Measurements from ENCODE around the gene MIXL1. TPM values are rescaled to one million over a fixed set of nuclear protein-coding genes. Genes with fewer than 3 reads are reported as not detected.

The MIXL1 gene
- not detected for total RNA-seq

DNA sequence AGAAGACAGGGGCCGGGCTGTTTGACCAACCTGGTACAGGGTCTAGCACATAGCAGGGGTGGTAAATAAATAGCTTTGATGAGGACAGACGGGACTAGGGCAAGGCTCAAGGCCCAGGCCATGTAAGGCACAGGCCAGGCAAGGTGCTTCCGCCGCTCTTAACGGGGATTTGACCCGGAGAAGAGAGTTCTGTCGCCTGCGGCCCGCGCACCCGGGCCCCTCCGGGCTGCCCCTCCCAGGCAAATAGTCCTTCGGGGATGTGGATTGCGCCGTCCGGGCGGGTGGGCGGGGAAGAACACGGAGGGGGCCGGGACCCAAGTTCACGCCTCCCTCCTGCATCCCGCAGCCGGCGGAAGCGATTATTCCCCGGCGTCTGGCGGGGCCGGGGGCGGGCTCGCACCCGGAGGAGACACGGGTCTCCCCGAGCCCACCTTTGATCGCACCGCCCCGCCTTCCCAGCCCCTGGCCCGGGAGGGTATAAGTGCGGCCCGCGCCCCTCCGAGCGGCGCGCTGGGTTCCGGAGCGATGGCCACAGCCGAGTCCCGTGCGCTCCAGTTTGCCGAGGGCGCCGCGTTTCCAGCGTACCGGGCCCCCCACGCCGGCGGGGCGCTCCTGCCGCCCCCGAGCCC is at the start of gene MIXL1:
TSS of gene MIXL1 (plus strand) at position 508 of the 629 bp plus-strand sequence. CDS start at position 526, 18 bp downstream.
- CTCF ChIA-PET, result interaction anchor here (0.5 to 1.5 kb wide), 3 partner anchors 26 to 141 kb away, joined by 3 to 5 read pairs (median 4); no protein-coding TSS in a partner anchor
- intact Hi-C loops (cut with DNase I, micrococcal nuclease), result loop anchor here in 1 of 2 experiments (5.0 kb wide), 1 partner anchor 109 kb away; no protein-coding TSS in a partner anchor
- H3K36me3 Mint-ChIP-seq (ENCODE audit: low read depth), result no peaks in the 10 kb centered on the region
- H3K27me3 Mint-ChIP-seq, result peaks cover 19% of the 10 kb centered on the region
- H3K4me1 Mint-ChIP-seq, result peaks cover 8% of the 10 kb centered on the region
- ATAC-seq (peak; percentile 31), DNase-seq (peak; percentile 18)
- H3K27ac Mint-ChIP-seq, result no peak within 1 kb of the TSS
- H3K4me3 Mint-ChIP-seq, result peak within 1 kb of the TSS; percentile 67
- POLR2A ChIA-PET, result no interaction called here
- H3K9me3 Mint-ChIP-seq (ENCODE audit: low read depth), result no peaks in the 10 kb centered on the region

DNA sequence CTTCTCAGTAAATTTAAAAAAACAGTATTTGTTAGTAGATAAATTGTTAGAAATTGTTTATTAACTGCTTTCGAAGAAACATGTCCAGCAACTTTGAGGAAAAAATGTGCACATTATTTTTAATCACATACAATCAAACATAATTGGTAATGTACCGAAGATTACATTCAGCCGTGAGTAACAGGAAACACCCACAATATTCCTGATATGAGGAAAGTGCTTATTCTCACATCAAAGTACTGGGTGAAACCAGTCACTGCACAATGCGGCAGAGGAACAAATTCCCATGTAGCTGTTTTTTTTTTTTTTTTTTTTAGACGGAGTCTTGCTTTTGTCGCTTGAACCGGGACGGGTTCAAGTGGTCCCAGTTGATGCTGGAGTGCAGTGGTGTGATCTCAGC is 46.6 kb upstream of the MIXL1 start:
- peak; percentile 47 for ATAC-seq
- ChIA-PET CTCF (interaction anchor here (0.6 to 1.0 kb wide), 4 partner anchors 9 to 68 kb away, joined by 3 read pairs; no protein-coding TSS in a partner anchor), POLR2A (interaction anchor here (0.6 to 1.1 kb wide), 3 partner anchors 10 to 231 kb away, joined by 3 to 7 read pairs (median 3); partner anchors contain the start of gene PARP1)
- no peak overlapping the region for H3K4me3 Mint-ChIP-seq
- peaks cover 18% of the 10 kb centered on the region for H3K36me3 Mint-ChIP-seq (ENCODE audit: low read depth)
- intact Hi-C loops (cut with DNase I, micrococcal nuclease), result no loop called here
- no peak for DNase-seq
- no peaks in the 10 kb centered on the region for H3K9me3 Mint-ChIP-seq (ENCODE audit: low read depth)
- no peaks in the 10 kb centered on the region for H3K27me3 Mint-ChIP-seq
- peak overlapping the region; percentile 47 for H3K27ac Mint-ChIP-seq
- peaks cover 47% of the 10 kb centered on the region for H3K4me1 Mint-ChIP-seq

DNA sequence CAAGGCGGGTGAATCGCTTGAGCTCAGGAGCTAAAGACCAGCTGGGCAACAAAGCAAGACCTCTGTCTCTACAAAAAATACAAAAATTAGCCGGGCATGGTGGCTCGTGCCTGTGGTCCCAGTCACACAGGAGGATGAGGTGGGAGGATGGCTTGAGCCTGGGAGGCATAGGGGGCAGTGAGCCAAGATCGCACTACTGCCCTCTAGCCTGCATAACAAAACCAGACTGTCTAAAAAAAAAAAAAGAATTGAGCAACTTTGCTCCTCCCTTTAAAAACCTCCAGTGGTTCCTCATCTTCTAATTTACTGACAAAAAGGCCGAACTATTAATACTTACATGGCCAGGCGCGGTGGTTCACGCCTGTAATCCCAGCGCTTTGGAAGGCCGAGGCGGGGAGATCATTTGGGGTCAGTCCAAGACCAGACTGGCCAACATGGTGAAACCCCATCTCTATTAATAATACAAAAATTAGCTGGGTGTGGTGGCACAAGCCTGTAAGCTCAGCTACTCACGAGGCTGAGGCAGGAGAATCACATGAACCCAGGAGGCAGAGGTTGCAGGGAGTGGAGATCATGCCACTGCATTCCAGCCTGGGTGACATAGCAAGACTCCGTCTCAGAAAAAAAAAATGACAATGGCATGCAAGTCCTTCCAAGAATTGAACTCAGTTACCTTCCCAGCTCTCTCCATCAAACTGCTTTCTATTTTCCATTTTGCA is 41.3 kb upstream of the MIXL1 start:
- ATAC-seq (no peak), DNase-seq (no peak)
- Mint-ChIP-seq H3K4me3 (no peak overlapping the region), H3K27ac (no peak overlapping the region), H3K4me1 (peaks cover 59% of the 10 kb centered on the region), H3K36me3 (ENCODE audit: low read depth) (peaks cover 26% of the 10 kb centered on the region), H3K9me3 (ENCODE audit: low read depth) (no peaks in the 10 kb centered on the region), H3K27me3 (no peaks in the 10 kb centered on the region)
- CTCF ChIA-PET, result interaction anchor here (0.6 to 1.1 kb wide), 4 partner anchors 9 to 57 kb away, joined by 4 to 5 read pairs (median 4); no protein-coding TSS in a partner anchor
- POLR2A ChIA-PET, result interaction anchor here (0.6 kb wide), 1 partner anchor 99 kb away, joined by 7 read pairs; no protein-coding TSS in a partner anchor
- intact Hi-C loops (cut with DNase I, micrococcal nuclease), result loop anchor here in 1 of 2 experiments (10.0 kb wide), 1 partner anchor 563 kb away; no protein-coding TSS in a partner anchor

DNA sequence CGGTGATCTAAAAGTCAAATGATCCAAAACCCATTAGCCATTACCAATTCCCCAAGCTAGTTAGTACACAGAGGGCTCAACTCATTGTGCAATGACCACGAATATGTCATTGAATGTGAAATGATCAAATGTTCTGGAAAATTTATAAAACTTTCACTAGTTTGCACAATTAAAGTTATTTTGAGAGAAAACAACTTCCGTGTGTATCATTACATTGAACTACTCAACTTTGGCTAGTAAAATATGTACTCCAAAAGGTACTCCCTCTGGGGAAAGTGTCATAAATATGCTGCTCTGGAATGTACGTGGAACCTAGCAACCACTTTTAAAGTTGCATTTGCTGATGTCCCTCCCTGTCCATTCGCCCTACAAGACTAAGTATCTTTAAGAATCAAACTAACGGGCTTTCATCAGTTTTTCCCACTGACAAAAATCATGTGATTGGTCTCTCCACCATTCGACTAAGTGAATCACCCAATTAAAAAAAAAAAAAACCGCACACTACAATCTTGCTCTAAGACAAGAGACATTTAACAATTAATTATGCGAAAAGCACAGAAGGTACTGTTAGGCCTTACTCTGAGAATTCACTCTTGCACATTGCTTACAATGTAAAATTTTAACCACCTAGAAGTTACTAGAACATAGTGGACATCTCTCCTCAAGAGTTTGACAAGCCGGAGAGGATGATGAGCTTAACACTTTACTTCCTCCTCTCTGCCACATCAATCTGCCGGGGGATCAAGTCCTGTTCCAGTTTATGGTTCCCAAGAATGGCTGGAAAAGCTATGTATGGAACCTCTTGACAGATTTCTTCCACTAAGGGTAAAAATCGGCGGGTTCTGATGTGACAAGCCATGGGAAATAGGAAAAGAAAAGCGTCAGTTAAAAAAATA is 38.1 kb upstream of the MIXL1 start:
- CTCF ChIA-PET, result interaction anchor here (0.6 to 1.6 kb wide), 10 partner anchors 8 to 148 kb away, joined by 3 to 5 read pairs (median 3); no protein-coding TSS in a partner anchor
- H3K27ac Mint-ChIP-seq, result peak overlapping the region; percentile 92
- peak overlapping the region; percentile 91 for H3K4me3 Mint-ChIP-seq
- intact Hi-C loops (cut with DNase I, micrococcal nuclease), result loop anchor here (1.0 to 10.0 kb wide), 9 partner anchors 60 to 559 kb away; partner anchors contain the start of genes H3-3A (in 2 of the 2), SDE2 (in 2 of the 2), LIN9 (in 1 of the 2) and PARP1 (in 1 of the 2)
- H3K36me3 Mint-ChIP-seq (ENCODE audit: low read depth), result peaks cover 14% of the 10 kb centered on the region
- POLR2A ChIA-PET, result no interaction called here
- H3K9me3 Mint-ChIP-seq (ENCODE audit: low read depth), result no peaks in the 10 kb centered on the region
- no peak for ATAC-seq
- no peaks in the 10 kb centered on the region for H3K27me3 Mint-ChIP-seq
- no peak for DNase-seq
- H3K4me1 Mint-ChIP-seq, result peaks cover 41% of the 10 kb centered on the region

DNA sequence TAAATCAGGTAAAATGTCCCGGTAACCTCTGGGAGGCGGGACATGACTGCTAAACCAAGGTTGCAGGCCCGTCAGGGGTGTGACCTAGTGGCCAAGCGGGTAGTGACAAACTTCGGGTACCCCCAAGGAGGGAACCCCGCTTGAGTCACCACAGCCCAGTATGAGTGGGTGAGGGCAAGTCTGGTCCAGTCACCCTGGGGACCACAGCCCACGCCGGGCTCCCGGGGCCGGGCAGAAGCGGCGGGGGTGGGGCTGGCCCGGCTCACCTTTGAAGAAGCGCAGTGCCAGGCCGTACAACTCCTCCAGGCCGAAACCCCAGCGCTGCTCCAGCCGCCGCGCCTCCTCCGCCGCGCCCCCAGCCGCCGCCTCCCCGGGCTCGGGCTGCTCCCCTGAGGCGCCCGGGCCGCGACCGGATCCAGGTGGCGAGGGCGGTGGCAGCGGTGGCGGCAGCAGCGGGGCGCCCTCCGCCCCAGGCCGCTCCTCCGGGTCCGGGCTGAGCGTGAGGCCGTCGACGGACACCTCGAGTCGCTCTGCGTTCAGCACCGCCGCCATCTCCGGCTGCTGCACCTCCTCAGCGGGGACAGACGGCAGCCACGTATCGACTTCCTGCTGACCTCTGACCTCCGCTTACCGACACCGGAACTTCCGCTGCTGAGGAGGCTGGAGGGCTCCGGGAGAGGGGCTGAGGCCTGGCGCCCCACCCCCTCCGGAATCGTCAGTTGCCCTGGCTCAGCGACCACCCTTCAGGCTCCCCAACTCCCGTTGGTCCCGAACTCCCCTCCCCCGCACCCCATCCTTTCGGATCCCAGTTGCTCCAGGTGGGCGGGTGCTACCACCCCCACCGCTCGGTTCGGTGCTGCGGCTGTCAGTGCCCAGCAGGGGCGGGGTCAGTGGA is 37.1 kb upstream of the MIXL1 start, which contains the start of gene ACBD3:
TSS of gene ACBD3 (minus strand) at position 618 of the 895 bp plus-strand sequence. CDS start at position 552, 66 bp downstream.
- Mint-ChIP-seq H3K4me1 (peaks cover 36% of the 10 kb centered on the region), H3K27ac (peak within 1 kb of the TSS; percentile 92), H3K36me3 (ENCODE audit: low read depth) (peaks cover 14% of the 10 kb centered on the region), H3K27me3 (no peaks in the 10 kb centered on the region), H3K4me3 (peak within 1 kb of the TSS; percentile 91), H3K9me3 (ENCODE audit: low read depth) (no peaks in the 10 kb centered on the region)
- ChIA-PET POLR2A (no interaction called here), CTCF (interaction anchor here (0.6 to 1.3 kb wide), 8 partner anchors 9 to 222 kb away, joined by 3 to 4 read pairs (median 3); partner anchors contain the start of gene LIN9)
- ATAC-seq (peak; percentile 97), DNase-seq (peak; percentile 91)
- intact Hi-C loops (cut with DNase I, micrococcal nuclease), result loop anchor here (1.0 to 10.0 kb wide), 9 partner anchors 61 to 558 kb away; partner anchors contain the start of genes H3-3A (in 2 of the 2), SDE2 (in 2 of the 2), LIN9 (in 1 of the 2) and PARP1 (in 1 of the 2)

DNA sequence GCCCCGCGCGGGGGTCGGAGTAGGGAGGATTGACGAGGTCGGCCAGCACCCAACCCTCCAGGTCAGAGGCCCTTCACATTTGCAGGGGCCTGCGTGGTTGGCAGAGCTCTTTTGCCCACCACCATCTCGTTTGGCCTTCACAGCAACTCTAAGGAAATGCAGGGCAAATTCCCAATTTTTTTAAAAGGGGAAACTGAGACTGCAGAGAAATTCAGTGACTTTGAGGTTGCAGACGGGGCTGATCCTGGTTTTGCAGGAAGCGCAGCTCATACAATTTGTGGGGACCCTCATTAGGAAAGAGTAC is 36.5 kb upstream of the MIXL1 start:
- peaks cover 14% of the 10 kb centered on the region for H3K36me3 Mint-ChIP-seq (ENCODE audit: low read depth)
- no peaks in the 10 kb centered on the region for H3K9me3 Mint-ChIP-seq (ENCODE audit: low read depth)
- no peak for ATAC-seq
- DNase-seq, result no peak
- H3K27ac Mint-ChIP-seq, result peak overlapping the region; percentile 89
- ChIA-PET POLR2A (no interaction called here), CTCF (interaction anchor here (0.7 to 1.2 kb wide), 4 partner anchors 10 to 221 kb away, joined by 3 to 4 read pairs (median 4); partner anchors contain the start of gene LIN9)
- H3K4me3 Mint-ChIP-seq, result peak overlapping the region; percentile 91
- H3K4me1 Mint-ChIP-seq, result peaks cover 30% of the 10 kb centered on the region
- intact Hi-C loops (cut with DNase I, micrococcal nuclease), result loop anchor here (5.0 to 10.0 kb wide), 5 partner anchors 65 to 558 kb away; partner anchors contain the start of genes H3-3A (in 1 of the 2), PARP1 (in 1 of the 2) and PYCR2 (in 1 of the 2)
- no peaks in the 10 kb centered on the region for H3K27me3 Mint-ChIP-seq

DNA sequence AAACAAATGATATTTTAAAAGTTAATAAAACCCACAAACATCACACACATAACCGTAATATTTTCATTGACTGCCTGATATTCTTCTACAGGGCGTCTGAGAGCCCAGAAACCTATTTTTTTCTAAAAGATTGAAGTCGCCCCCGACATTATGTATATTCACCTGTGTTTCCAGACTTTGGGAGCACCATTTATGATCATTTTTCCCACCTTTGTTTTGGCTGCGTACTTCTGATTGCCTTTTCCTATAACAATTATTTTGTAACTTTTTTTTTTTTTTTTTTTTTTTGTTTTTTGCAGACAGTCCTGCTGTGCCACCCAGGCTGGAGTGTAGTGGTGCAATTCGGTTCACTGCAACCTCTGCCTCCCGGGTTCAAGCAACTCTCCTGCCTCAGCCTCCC is 36.1 kb upstream of the MIXL1 start:
- Mint-ChIP-seq H3K27ac (no peak overlapping the region), H3K4me3 (peak overlapping the region; percentile 91), H3K36me3 (ENCODE audit: low read depth) (peaks cover 14% of the 10 kb centered on the region), H3K4me1 (peaks cover 26% of the 10 kb centered on the region), H3K9me3 (ENCODE audit: low read depth) (no peaks in the 10 kb centered on the region), H3K27me3 (no peaks in the 10 kb centered on the region)
- POLR2A ChIA-PET, result no interaction called here
- ATAC-seq (no peak), DNase-seq (no peak)
- intact Hi-C loops (cut with DNase I, micrococcal nuclease), result loop anchor here (5.0 to 10.0 kb wide), 5 partner anchors 65 to 557 kb away; partner anchors contain the start of genes H3-3A (in 1 of the 2), PARP1 (in 1 of the 2) and PYCR2 (in 1 of the 2)
- CTCF ChIA-PET, result interaction anchor here (0.7 to 1.2 kb wide), 2 partner anchors 10 to 215 kb away, joined by 4 read pairs; no protein-coding TSS in a partner anchor

DNA sequence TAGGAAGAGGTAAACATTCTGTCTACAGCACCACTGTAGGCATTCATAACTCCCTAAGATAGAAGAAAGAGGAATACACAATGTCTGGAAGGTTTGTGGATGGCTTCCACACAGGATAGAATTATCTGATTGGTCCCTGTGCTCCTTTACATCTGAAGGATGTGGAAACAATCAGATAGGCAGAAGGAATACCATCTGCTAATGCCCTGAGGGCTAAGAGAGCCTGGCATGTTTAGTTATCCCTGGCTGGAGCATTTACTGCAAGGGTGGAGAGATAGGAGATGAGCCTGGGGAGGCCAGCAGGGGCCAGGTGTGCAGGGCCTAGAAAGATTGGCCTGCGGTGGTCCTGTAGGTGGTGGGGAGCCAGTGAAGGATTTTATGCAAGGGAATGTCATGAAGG is 28.3 kb upstream of the MIXL1 start:
- ChIA-PET CTCF (interaction anchor here (0.6 to 4.9 kb wide), 4 partner anchors 70 to 138 kb away, joined by 3 to 29 read pairs (median 8); no protein-coding TSS in a partner anchor), POLR2A (no interaction called here)
- Mint-ChIP-seq H3K27ac (no peak overlapping the region), H3K9me3 (ENCODE audit: low read depth) (no peaks in the 10 kb centered on the region), H3K4me3 (no peak overlapping the region), H3K27me3 (no peaks in the 10 kb centered on the region), H3K36me3 (ENCODE audit: low read depth) (no peaks in the 10 kb centered on the region), H3K4me1 (no peaks in the 10 kb centered on the region)
- intact Hi-C loops (cut with DNase I, micrococcal nuclease), result loop anchor here in 1 of 2 experiments (10.0 kb wide), 1 partner anchor 720 kb away; no protein-coding TSS in a partner anchor
- no peak for ATAC-seq
- no peak for DNase-seq

DNA sequence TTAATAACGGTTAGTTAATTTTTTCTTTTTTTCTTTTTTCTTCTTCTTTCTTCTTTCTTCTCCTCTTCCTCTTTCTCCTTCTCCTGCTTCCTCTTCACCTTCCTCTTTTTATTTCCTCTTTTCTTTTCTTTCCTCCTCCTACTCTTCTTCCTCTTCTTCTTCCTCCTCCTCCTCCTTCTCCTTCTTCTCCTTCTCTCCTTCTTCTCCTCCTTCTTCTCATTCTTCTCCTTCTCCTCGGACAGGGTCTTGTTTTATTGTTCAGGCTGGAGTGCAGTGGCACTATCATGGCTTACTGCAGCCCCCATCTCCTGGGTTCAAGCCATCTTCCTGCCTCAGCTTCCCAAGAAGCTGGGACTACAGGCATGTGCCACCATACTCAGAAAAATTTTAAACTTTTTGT is 23.5 kb upstream of the MIXL1 start:
- DNase-seq (no peak), ATAC-seq (no peak)
- no peaks in the 10 kb centered on the region for H3K36me3 Mint-ChIP-seq (ENCODE audit: low read depth)
- H3K4me1 Mint-ChIP-seq, result no peaks in the 10 kb centered on the region
- ChIA-PET CTCF (interaction anchor here (0.9 to 1.8 kb wide), 4 partner anchors 33 to 93 kb away, joined by 3 to 14 read pairs (median 3); no protein-coding TSS in a partner anchor), POLR2A (no interaction called here)
- no peak overlapping the region for H3K4me3 Mint-ChIP-seq
- H3K27me3 Mint-ChIP-seq, result peaks cover 2% of the 10 kb centered on the region
- H3K9me3 Mint-ChIP-seq (ENCODE audit: low read depth), result no peaks in the 10 kb centered on the region
- intact Hi-C loops (cut with DNase I, micrococcal nuclease), result loop anchor here in 1 of 2 experiments (10.0 kb wide), 1 partner anchor 725 kb away; no protein-coding TSS in a partner anchor
- H3K27ac Mint-ChIP-seq, result no peak overlapping the region

Measured in activated CD4-positive, alpha-beta T cell treated with anti-CD3 and anti-CD28 coated beads for 36 hours (primary cell).